NCI-H748 (cell line): Measurements from ENCODE around the gene NPAS3.

ENCODE experiments used
- DNase-seq: peaks from one replicate; lab custom pipeline; 2025; ENCODE audit not compliant: unreplicated experiment; lab: John Stamatoyannopoulos, UW

NPAS3 gene

GRCh38 chr14:33505963-33506329 is 567.3 kb downstream of the NPAS3 start:
- DNase-seq: peak; percentile 18

GRCh38 chr14:33508126-33509062 is 569.7 kb downstream of the NPAS3 start:
- DNase-seq: no peak

- no peak for DNase-seq
Observed at GRCh38 chr14:33509454-33509853, 570.8 kb downstream of the NPAS3 start.

GRCh38 chr14:33510063-33510481 is 571.4 kb downstream of the NPAS3 start:
- DNase-seq: no peak

- no peak for DNase-seq
Observed at GRCh38 chr14:33510991-33511390, 572.3 kb downstream of the NPAS3 start.

GRCh38 chr14:33511851-33512640 is 573.4 kb downstream of the NPAS3 start:
- no peak for DNase-seq

GRCh38 chr14:33515441-33515840 is 576.8 kb downstream of the NPAS3 start:
- no peak for DNase-seq

GRCh38 chr14:33515899-33516298 is 577.2 kb downstream of the NPAS3 start:
- DNase-seq: no peak

- DNase-seq: no peak
Observed at GRCh38 chr14:33516898-33517436, 578.3 kb downstream of the NPAS3 start.

- DNase-seq: no peak
Observed at GRCh38 chr14:33521192-33521591, 582.5 kb downstream of the NPAS3 start.

GRCh38 chr14:33524244-33524643 is 585.6 kb downstream of the NPAS3 start:
- no peak for DNase-seq

- DNase-seq: no peak
Observed at GRCh38 chr14:33525626-33526025, 586.9 kb downstream of the NPAS3 start.

GRCh38 chr14:33527023-33527634 is 588.5 kb downstream of the NPAS3 start:
- DNase-seq: no peak

- no peak for DNase-seq
Observed at GRCh38 chr14:33528655-33529054, 590.0 kb downstream of the NPAS3 start.

- peak; percentile 37 for DNase-seq
Observed at GRCh38 chr14:33529787-33530757, 591.4 kb downstream of the NPAS3 start.

GRCh38 chr14:33532553-33532952 is 593.9 kb downstream of the NPAS3 start:
- DNase-seq: no peak

GRCh38 chr14:33534104-33534503 is 595.4 kb downstream of the NPAS3 start:
- DNase-seq: no peak

GRCh38 chr14:33534632-33535031 is 596.0 kb downstream of the NPAS3 start:
- DNase-seq: no peak

- DNase-seq: no peak
Observed at GRCh38 chr14:33539918-33540357, 601.3 kb downstream of the NPAS3 start.

- DNase-seq: no peak
Observed at GRCh38 chr14:33541171-33541570, 602.5 kb downstream of the NPAS3 start.
